ENCODE data around the gene PSMD9. TPM values are rescaled to one million over a fixed set of nuclear protein-coding genes. Genes with fewer than 3 reads are reported as not detected.
"Not testable (repeated sequence)": the region's sequence is repeated elsewhere in the genome, so short reads cannot be mapped to it uniquely, and the experiment has no call there.

The PSMD9 gene
- polyA plus RNA-seq, 1 donor from 2014 or later, result 79.3 TPM

- TF ChIP-seq SMC3 (conservative IDR thresholded peaks at IDR 0.05; ENCODE audit: poor library complexity) (no peak), MXI1 (conservative IDR thresholded peaks at IDR 0.05; ENCODE audit: poor library complexity, severe bottlenecking) (no peak), RAD21 (conservative IDR thresholded peaks at IDR 0.05) (no peak), EP300 (conservative IDR thresholded peaks at IDR 0.05; ENCODE audit: poor library complexity, severe bottlenecking) (no peak), POLR2AphosphoS5 (IDR thresholded peaks at IDR 0.05) (no peak), EZH2 (IDR thresholded peaks at IDR 0.05; ENCODE audit: borderline replicate concordance, insufficient read depth, low read length, poor library complexity, severe bottlenecking) (no peak), REST (IDR thresholded peaks at IDR 0.05; ENCODE audit: borderline replicate concordance) (no peak)
- TF ChIP-seq, protein P1, sequence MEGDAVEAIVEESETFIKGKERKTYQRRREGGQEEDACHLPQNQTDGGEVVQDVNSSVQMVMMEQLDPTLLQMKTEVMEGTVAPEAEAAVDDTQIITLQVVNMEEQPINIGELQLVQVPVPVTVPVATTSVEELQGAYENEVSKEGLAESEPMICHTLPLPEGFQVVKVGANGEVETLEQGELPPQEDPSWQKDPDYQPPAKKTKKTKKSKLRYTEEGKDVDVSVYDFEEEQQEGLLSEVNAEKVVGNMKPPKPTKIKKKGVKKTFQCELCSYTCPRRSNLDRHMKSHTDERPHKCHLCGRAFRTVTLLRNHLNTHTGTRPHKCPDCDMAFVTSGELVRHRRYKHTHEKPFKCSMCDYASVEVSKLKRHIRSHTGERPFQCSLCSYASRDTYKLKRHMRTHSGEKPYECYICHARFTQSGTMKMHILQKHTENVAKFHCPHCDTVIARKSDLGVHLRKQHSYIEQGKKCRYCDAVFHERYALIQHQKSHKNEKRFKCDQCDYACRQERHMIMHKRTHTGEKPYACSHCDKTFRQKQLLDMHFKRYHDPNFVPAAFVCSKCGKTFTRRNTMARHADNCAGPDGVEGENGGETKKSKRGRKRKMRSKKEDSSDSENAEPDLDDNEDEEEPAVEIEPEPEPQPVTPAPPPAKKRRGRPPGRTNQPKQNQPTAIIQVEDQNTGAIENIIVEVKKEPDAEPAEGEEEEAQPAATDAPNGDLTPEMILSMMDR (IDR thresholded peaks at IDR 0.05; ENCODE audit: poor library complexity, severe bottlenecking), result no peak
- no peak overlapping the region for H3K27ac ChIP-seq (ENCODE audit: low read length)
- H3K9me3 ChIP-seq (ENCODE audit: low read length), result no peaks in the 10 kb centered on the region
- no peaks in the 10 kb centered on the region for H3K27me3 ChIP-seq (ENCODE audit: insufficient read depth, low read depth, low read length)
- H3K79me2 ChIP-seq (replicated peaks; ENCODE audit: insufficient read depth, low read length), result no peaks in the 10 kb centered on the region
- no peak overlapping the region for H3K4me3 ChIP-seq (ENCODE audit: low read length)
- H3K4me2 ChIP-seq (ENCODE audit: low read length), result no peak overlapping the region
- H3K9ac ChIP-seq (ENCODE audit: low read length), result no peak overlapping the region
- no peak overlapping the region for H2AFZ ChIP-seq (ENCODE audit: low read depth, low read length)
- H3K9me2 ChIP-seq (ENCODE audit: insufficient read depth, low read length), result no peaks in the 10 kb centered on the region
- no peaks in the 10 kb centered on the region for H3K36me3 ChIP-seq (ENCODE audit: insufficient read depth, low read length)
- H4K20me1 ChIP-seq (ENCODE audit: insufficient read depth), result no peaks in the 10 kb centered on the region
- no peaks in the 10 kb centered on the region for H3F3A ChIP-seq (ENCODE audit: insufficient read depth, low read length, poor library complexity, severe bottlenecking)
These were observed 39.2 kb downstream of the PSMD9 start for GRCh38 chr12:121927813-121928212.

GRCh38 chr12:121929545-121929944 lies 41.0 kb downstream of the PSMD9 start:
- not testable (repeated sequence) for H2AFZ ChIP-seq (ENCODE audit: low read depth, low read length); H3K79me2 ChIP-seq (replicated peaks; ENCODE audit: insufficient read depth, low read length); H3K4me2 ChIP-seq (ENCODE audit: low read length); H3K27ac ChIP-seq (ENCODE audit: low read length); H3K27me3 ChIP-seq (ENCODE audit: insufficient read depth, low read depth, low read length); H3K9ac ChIP-seq (ENCODE audit: low read length); H3K9me3 ChIP-seq (ENCODE audit: low read length); H3F3A ChIP-seq (ENCODE audit: insufficient read depth, low read length, poor library complexity, severe bottlenecking); H4K20me1 ChIP-seq (ENCODE audit: insufficient read depth); H3K9me2 ChIP-seq (ENCODE audit: insufficient read depth, low read length); H3K4me3 ChIP-seq (ENCODE audit: low read length); H3K36me3 ChIP-seq (ENCODE audit: insufficient read depth, low read length)

DNA sequence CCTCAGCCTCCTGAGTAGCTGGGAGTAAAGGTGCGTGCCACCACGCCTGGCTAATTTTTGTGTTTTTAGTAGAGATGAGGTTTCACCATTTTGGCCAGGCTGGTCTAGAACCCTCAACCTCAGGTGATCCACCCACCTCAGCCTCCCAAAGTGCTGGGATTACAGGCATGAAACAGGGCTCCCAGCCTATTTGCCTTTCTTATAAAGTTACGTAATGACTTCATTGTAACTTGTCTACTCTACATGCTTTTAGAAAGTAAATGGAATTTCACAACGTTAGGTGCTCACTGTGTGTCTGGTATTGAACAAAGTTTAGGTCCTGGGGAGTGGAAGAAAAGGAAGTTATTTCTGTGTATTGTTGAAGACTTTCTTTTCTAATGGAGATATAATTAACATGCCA lies 42.3 kb downstream of the PSMD9 start:
- TF ChIP-seq EZH2 (IDR thresholded peaks at IDR 0.05; ENCODE audit: borderline replicate concordance, insufficient read depth, low read length, poor library complexity, severe bottlenecking) (no peak), POLR2AphosphoS5 (IDR thresholded peaks at IDR 0.05) (no peak), SMC3 (conservative IDR thresholded peaks at IDR 0.05; ENCODE audit: poor library complexity) (no peak), TAF1 (IDR thresholded peaks at IDR 0.05; ENCODE audit: low read depth) (no peak)
- TF ChIP-seq, protein P1 (IDR thresholded peaks at IDR 0.05; ENCODE audit: poor library complexity, severe bottlenecking), result no peak

More for the DNA sequence above, 42.3 kb downstream of the PSMD9 start:
- Histone ChIP-seq H3F3A (ENCODE audit: insufficient read depth, low read length, poor library complexity, severe bottlenecking) (no peaks in the 10 kb centered on the region), H3K27ac (ENCODE audit: low read length) (no peak overlapping the region), H3K79me2 (replicated peaks; ENCODE audit: insufficient read depth, low read length) (no peaks in the 10 kb centered on the region), H3K36me3 (ENCODE audit: insufficient read depth, low read length) (no peaks in the 10 kb centered on the region), H3K4me2 (ENCODE audit: low read length) (no peak overlapping the region), H3K9ac (ENCODE audit: low read length) (no peak overlapping the region), H3K27me3 (ENCODE audit: insufficient read depth, low read depth, low read length) (no peaks in the 10 kb centered on the region), H2AFZ (ENCODE audit: low read depth, low read length) (no peak overlapping the region), H4K20me1 (ENCODE audit: insufficient read depth) (no peaks in the 10 kb centered on the region), H3K9me3 (ENCODE audit: low read length) (no peaks in the 10 kb centered on the region), H3K4me3 (ENCODE audit: low read length) (no peak overlapping the region), H3K9me2 (ENCODE audit: insufficient read depth, low read length) (no peaks in the 10 kb centered on the region)
